GM19468 (cell line): ENCODE results near the gene DGAT2.
"Not testable (repeated sequence)": the region's sequence is repeated elsewhere in the genome, so short reads cannot be mapped to it uniquely, and the experiment has no call there.

Source experiments
- ATAC-seq: cut with Tn5 transposase; IDR thresholded peaks from one replicate; pipeline ENCODE4 v1.9.1; 2021; ENCODE audit warnings: mild to moderate bottlenecking, moderate library complexity, moderate number of reproducible peaks; ENCODE audit not compliant: unreplicated experiment; ENCODE audit errors: extremely low read depth

DGAT2 gene

GRCh38 chr11:75748729-75749273, 19.8 kb upstream of the DGAT2 start:
- ATAC-seq: not testable (repeated sequence)

GRCh38 chr11:75754933-75755332, 13.6 kb upstream of the DGAT2 start:
- ATAC-seq: not testable (repeated sequence)

- no peak for ATAC-seq
Observed at GRCh38 chr11:75757651-75758050, 10.9 kb upstream of the DGAT2 start.

GRCh38 chr11:75759832-75760231, 8.7 kb upstream of the DGAT2 start:
- ATAC-seq: no peak

- no peak for ATAC-seq
Observed at GRCh38 chr11:75760243-75760642, 8.3 kb upstream of the DGAT2 start.

- ATAC-seq: no peak
Observed at GRCh38 chr11:75760710-75761493, 7.7 kb upstream of the DGAT2 start.

GRCh38 chr11:75762158-75762557, 6.4 kb upstream of the DGAT2 start:
- ATAC-seq: no peak

- ATAC-seq: no peak
Observed at GRCh38 chr11:75762885-75763284, 5.7 kb upstream of the DGAT2 start.

GRCh38 chr11:75763846-75764245, 4.7 kb upstream of the DGAT2 start:
- ATAC-seq: no peak

GRCh38 chr11:75765116-75765515, 3.5 kb upstream of the DGAT2 start:
- ATAC-seq: no peak

- ATAC-seq: no peak
Observed at GRCh38 chr11:75766443-75767227, 1.9 kb upstream of the DGAT2 start.

- no peak for ATAC-seq
Observed at GRCh38 chr11:75767228-75767572, 1.4 kb upstream of the DGAT2 start.

GRCh38 chr11:75767793-75768111, 826 bp upstream of the DGAT2 start:
- no peak for ATAC-seq

- no peak for ATAC-seq
Observed at GRCh38 chr11:75768909-75769771, 562 bp downstream of the DGAT2 start.

GRCh38 chr11:75770102-75770501, 1.5 kb downstream of the DGAT2 start:
- no peak for ATAC-seq

GRCh38 chr11:75771646-75772410, 3.2 kb downstream of the DGAT2 start:
- ATAC-seq: no peak

- ATAC-seq: peak; percentile 74
Observed at GRCh38 chr11:75773595-75774353, 5.2 kb downstream of the DGAT2 start.

GRCh38 chr11:75775056-75775455, 6.5 kb downstream of the DGAT2 start:
- ATAC-seq: no peak

- ATAC-seq: no peak
Observed at GRCh38 chr11:75776546-75776945, 8.0 kb downstream of the DGAT2 start.
